HepG2 (cell line): ENCODE results near the gene LMCD1. TPM values are rescaled to one million over a fixed set of nuclear protein-coding genes. Genes with fewer than 3 reads are reported as not detected.
A peak's percentile ranks its signal among the peaks of the same experiment; 100 is the strongest.

ENCODE experiments used
- ATAC-seq: fragments of 200-7000 bp; cut with Tn5 transposase; 3 replicates; pipeline ENCODE4 v1.9.1; 2020; ENCODE audit warnings: mild to moderate bottlenecking, moderate library complexity
- BruUV-seq: library from RNA; stranded (reverse); fragments of 400-500 nt; replicated peaks from 2 replicates; lab custom pipeline; 2021; lab: Mats Ljungman, UMichigan
- CTCF ChIA-PET: fragments of 300-600 bp; formaldehyde crosslinking; extraction: SDS; loops from one replicate; lab custom pipeline; 2021; ENCODE audit warnings: low total read pairs, inconsistent platforms, low intra/inter-chr PET ratio; lab: Yijun Ruan, JAX
- POLR2A ChIA-PET: fragments of 350-600 bp; sonication (Branson Sonifier 250); formaldehyde crosslinking; loops from one replicate; lab custom pipeline; 2020; ENCODE audit warnings: antibody characterized with exemption, inconsistent platforms; lab: Yijun Ruan, JAX
- DNase-seq: peaks from one replicate; pipeline ENCODE4 v3.0.0-alpha.2; 2015; ENCODE audit warnings: low spot score
- FAIRE-seq: peaks from 3 replicates; lab custom pipeline; 2011; peaks lifted over from hg19 to GRCh38; lab: Jason Lieb, UNC
- H2AFZ ChIP-seq: one replicate; pipeline ENCODE4 v1.6.1; 2011; ENCODE audit warnings: low read length, inconsistent platforms
- H3K27ac ChIP-seq: fragments of 300-600 bp; 3 replicates; pipeline ENCODE4 v1.8.0; 2011; ENCODE audit warnings: mixed run types, mild to moderate bottlenecking, mixed read lengths, low read length, inconsistent platforms; ENCODE audit not compliant: insufficient read depth; ENCODE audit errors: extremely low read length
- H3K27me3 ChIP-seq, 2 experiments: fragments of 200-600 bp in 1 of 2; 2 replicates in 1 of 2; 3 replicates in 1 of 2; pipeline versions ENCODE4 v1.6.0 to v1.8.0; 2011; ENCODE audit warnings: low read length in 2 of 2, mild to moderate bottlenecking in 2 of 2, moderate library complexity in 2 of 2, inconsistent platforms in 1 of 2; ENCODE audit not compliant: insufficient read depth in 2 of 2, control insufficient read depth in 1 of 2
- H3K36me3 ChIP-seq, 2 experiments: fragments of 200-600 bp in 1 of 2; replicated peaks in 1 of 2; 2 replicates in 1 of 2; 3 replicates in 1 of 2; pipeline versions ENCODE4 v1.5.1 to v1.8.0; 2011; ENCODE audit warnings: low read length in 2 of 2, inconsistent platforms in 1 of 2; ENCODE audit not compliant: insufficient read depth in 2 of 2, control insufficient read depth in 1 of 2
- H3K4me1 ChIP-seq: 2 replicates; pipeline ENCODE4 v1.5.1; 2012; ENCODE audit warnings: low read length, inconsistent platforms; ENCODE audit not compliant: insufficient read depth
- H3K4me2 ChIP-seq: 2 replicates; pipeline ENCODE4 v1.6.0; 2011; ENCODE audit warnings: low read depth, low read length, inconsistent platforms
- H3K4me3 ChIP-seq, 3 experiments: fragments of 200-600 bp in 1 of 3; sonication (generic), shearing (Covaris generic) in 1 of 3; replicated peaks in 1 of 3; 2 replicates each; pipeline ENCODE4 v1.5.1; 2011 to 2016; ENCODE audit warnings: low read length in 3 of 3, inconsistent platforms in 2 of 3, low read depth in 2 of 3, mild to moderate bottlenecking in 2 of 3, control low read depth in 1 of 3, mixed read lengths in 1 of 3; ENCODE audit not compliant: insufficient read depth in 1 of 3
- H3K79me2 ChIP-seq: one replicate; pipeline ENCODE4 v1.6.1; 2011; ENCODE audit warnings: low read length, inconsistent platforms; ENCODE audit not compliant: insufficient read depth
- H3K9ac ChIP-seq: 2 replicates; pipeline ENCODE4 v1.6.0; 2011; ENCODE audit warnings: mild to moderate bottlenecking, low read depth, low read length, inconsistent platforms; ENCODE audit not compliant: insufficient read depth
- H3K9me3 ChIP-seq: 2 replicates; pipeline ENCODE4 v1.5.1; 2012; ENCODE audit warnings: mild to moderate bottlenecking, low read length
- H4K20me1 ChIP-seq: 2 replicates; pipeline ENCODE4 v1.6.0; 2011; ENCODE audit warnings: inconsistent platforms, mild to moderate bottlenecking, low read length, moderate library complexity; ENCODE audit not compliant: insufficient read depth
- EHMT2 ChIP-seq: fragments of 200-600 bp; sonication (generic); IDR thresholded peaks from 2 replicates; pipeline ENCODE4 v1.7.0; 2017; ENCODE audit warnings: antibody characterized with exemption, low read depth, low read length, borderline replicate concordance
- FOXA3 ChIP-seq: IDR thresholded peaks from 2 replicates; pipeline ENCODE4 v1.6.1; 2016; ENCODE audit warnings: missing genetic modification reagents, missing compliant biosample characterization
- GMEB2 ChIP-seq: IDR thresholded peaks from 2 replicates; pipeline ENCODE4 v1.6.1; 2016; ENCODE audit warnings: missing biosample characterization, missing genetic modification reagents, low read depth
- MXD4 ChIP-seq: IDR thresholded peaks from 2 replicates; pipeline ENCODE4 v1.6.1; 2016; ENCODE audit warnings: mild to moderate bottlenecking, missing biosample characterization, missing genetic modification reagents
- NAIF1 ChIP-seq: sonication (generic); formaldehyde crosslinking; IDR thresholded peaks from 2 replicates; pipeline ENCODE4 v1.5.0; 2020; ENCODE audit warnings: mild to moderate bottlenecking, missing genetic modification reagents, borderline replicate concordance
- SNRNP70 ChIP-seq: fragments of 200-400 bp; formaldehyde crosslinking; IDR thresholded peaks from 2 replicates; pipeline ENCODE4 v1.6.1; 2017; ENCODE audit warnings: mild to moderate bottlenecking, low read depth, low read length, moderate library complexity
- ZBTB25 ChIP-seq: IDR thresholded peaks from 2 replicates; pipeline ENCODE4 v1.6.1; 2018; ENCODE audit warnings: missing genetic modification reagents
- ZFP62 ChIP-seq: sonication (generic); formaldehyde crosslinking; IDR thresholded peaks from 2 replicates; pipeline ENCODE4 v1.4.0; 2020; ENCODE audit warnings: missing genetic modification reagents
- ZMYM4 ChIP-seq: sonication (generic); formaldehyde crosslinking; IDR thresholded peaks from 2 replicates; pipeline ENCODE4 v1.8.1; 2023; ENCODE audit warnings: mild to moderate bottlenecking, missing genetic modification reagents
- ZNF17 ChIP-seq: sonication (generic); formaldehyde crosslinking; IDR thresholded peaks from 2 replicates; pipeline ENCODE4 v1.5.0; 2020; ENCODE audit warnings: mild to moderate bottlenecking, missing genetic modification reagents
- ZNF484 ChIP-seq: sonication (generic); formaldehyde crosslinking; IDR thresholded peaks from 2 replicates; pipeline ENCODE4 v1.5.1; 2020; ENCODE audit warnings: mild to moderate bottlenecking, low read depth, missing genetic modification reagents, borderline replicate concordance
- ZNF614 ChIP-seq: IDR thresholded peaks from 2 replicates; pipeline ENCODE4 v1.6.1; 2018; ENCODE audit warnings: missing biosample characterization, missing genetic modification reagents, inconsistent platforms, borderline replicate concordance
- WGBS: methylation state at CpG from one replicate; pipeline ENCODE4 v1.1.6; 2017; ENCODE audit warnings: low lambda C conversion rate; 5-methylcytosine and 5-hydroxymethylcytosine counted together
- in situ Hi-C: cut with HindIII; loops from 2 replicates; pipeline ENCODE4 v1.10.0; 2017; ENCODE audit warnings: low pct_unique_long_range_greater_than_20kb; ENCODE audit not compliant: extremely low pct_ligation_motif_present
- intact Hi-C: fragments of 100-400 bp; cut with micrococcal nuclease; formaldehyde crosslinking; loops from one replicate; pipeline ENCODE4 v1.10.0; 2022; ENCODE audit not compliant: unreplicated experiment
- polyA plus RNA-seq, 8 experiments: library from polyadenylated mRNA; depleted of rRNA in 3 of 8; stranded (reverse) in 7 of 8; unstranded in 1 of 8; fragments of >200 nt; fragmentation: Illumina TruSeq in 4 of 8; extraction: Trizol in 4 of 8; gene quantifications; 2 replicates each; pipeline versions ENCODE4 v1.2.1 to v1.2.3, GENCODE V29; 2011 to 2016; ENCODE audit warnings: low read depth in 4 of 8, missing spikeins in 1 of 8, mixed read lengths in 1 of 8; ENCODE audit not compliant: insufficient read depth in 1 of 8
- total RNA-seq, 5 experiments: library from RNA; depleted of rRNA; stranded (reverse); fragments of >200 nt; fragmentation: Illumina TruSeq; extraction: Trizol; gene quantifications; 2 replicates each; pipeline ENCODE4 v1.2.3, GENCODE V29; 2016; ENCODE audit warnings: low read depth in 1 of 5
- TF ChIP-seq, protein P1 (sequence below): sonication (generic); formaldehyde crosslinking; IDR thresholded peaks from 2 replicates; pipeline ENCODE4 v1.4.0; 2020; ENCODE audit warnings: mild to moderate bottlenecking, missing genetic modification reagents
- TF ChIP-seq, protein P2 (sequence below): sonication (generic); formaldehyde crosslinking; IDR thresholded peaks from 2 replicates; pipeline ENCODE4 v1.4.0; 2020; ENCODE audit warnings: missing genetic modification reagents

Gene LMCD1
- total and polyA plus RNA-seq, 2 of the 13 experiments (the other 11 are each of a cell fraction or from before 2014, with no cell fraction given), result 6.2 to 7.1 TPM

DNA sequence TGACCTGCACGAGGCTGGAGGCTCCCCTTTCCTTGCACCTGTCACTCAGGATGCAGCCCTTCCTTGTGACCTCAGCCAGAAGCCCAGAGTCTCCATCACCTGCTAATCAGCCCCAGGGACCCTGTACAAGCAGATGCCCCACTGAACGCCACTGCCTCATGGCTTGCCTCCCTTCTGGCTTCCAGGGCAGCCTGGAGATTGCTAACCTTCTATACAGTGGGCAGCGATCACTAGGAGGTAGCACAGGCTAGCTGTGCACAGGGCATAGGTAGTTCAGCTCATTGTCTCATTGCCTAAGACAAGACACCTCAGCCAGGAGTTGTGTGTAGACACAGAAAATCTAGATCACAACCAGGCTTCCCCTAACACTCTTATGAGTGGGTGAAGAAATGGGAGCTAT lies 93.6 kb downstream of the LMCD1 start (continued):
- TF ChIP-seq ZNF614 (no peak), ZNF484 (CRISPR knock-in tag) (no peak), FOXA3 (CRISPR knock-in tag) (no peak), ZFP62 (CRISPR knock-in tag) (no peak), ZNF17 (no peak), MXD4 (CRISPR knock-in tag) (no peak), EHMT2 (no peak)
- TF ChIP-seq, protein P1, sequence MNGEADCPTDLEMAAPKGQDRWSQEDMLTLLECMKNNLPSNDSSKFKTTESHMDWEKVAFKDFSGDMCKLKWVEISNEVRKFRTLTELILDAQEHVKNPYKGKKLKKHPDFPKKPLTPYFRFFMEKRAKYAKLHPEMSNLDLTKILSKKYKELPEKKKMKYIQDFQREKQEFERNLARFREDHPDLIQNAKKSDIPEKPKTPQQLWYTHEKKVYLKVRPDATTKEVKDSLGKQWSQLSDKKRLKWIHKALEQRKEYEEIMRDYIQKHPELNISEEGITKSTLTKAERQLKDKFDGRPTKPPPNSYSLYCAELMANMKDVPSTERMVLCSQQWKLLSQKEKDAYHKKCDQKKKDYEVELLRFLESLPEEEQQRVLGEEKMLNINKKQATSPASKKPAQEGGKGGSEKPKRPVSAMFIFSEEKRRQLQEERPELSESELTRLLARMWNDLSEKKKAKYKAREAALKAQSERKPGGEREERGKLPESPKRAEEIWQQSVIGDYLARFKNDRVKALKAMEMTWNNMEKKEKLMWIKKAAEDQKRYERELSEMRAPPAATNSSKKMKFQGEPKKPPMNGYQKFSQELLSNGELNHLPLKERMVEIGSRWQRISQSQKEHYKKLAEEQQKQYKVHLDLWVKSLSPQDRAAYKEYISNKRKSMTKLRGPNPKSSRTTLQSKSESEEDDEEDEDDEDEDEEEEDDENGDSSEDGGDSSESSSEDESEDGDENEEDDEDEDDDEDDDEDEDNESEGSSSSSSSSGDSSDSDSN (CRISPR knock-in tag), result no peak

GRCh38 chr3:8595695-8596115 lies 94.1 kb downstream of the LMCD1 start:
- WGBS, result 41% methylated on average over 9 of the region's 9 CpGs
- Histone ChIP-seq H3K4me1 (peaks cover 7% of the 10 kb centered on the region), H3K4me3 (no peak overlapping the region), H3K4me2 (no peak overlapping the region), H4K20me1 (no peaks in the 10 kb centered on the region), H3K36me3 (no peaks in the 10 kb centered on the region), H3K79me2 (no peaks in the 10 kb centered on the region), H3K9me3 (no peaks in the 10 kb centered on the region), H2AFZ (no peak overlapping the region), H3K27ac (no peak overlapping the region), H3K27me3 (peaks cover 3 to 7% of the 10 kb centered on the region in 2 experiments; a peak in 3 of 5 replicates), H3K9ac (no peak overlapping the region)
- ChIA-PET POLR2A (no interaction called here), CTCF (no interaction called here)
- BruUV-seq, result no TSS peak
- intact Hi-C loops (no loop called here), in situ Hi-C loops (no loop called here)
- TF ChIP-seq ZBTB25 (CRISPR knock-in tag), result no peak
- TF ChIP-seq ZMYM4 (CRISPR knock-in tag), result no peak
- no peak for TF ChIP-seq NAIF1
- no peak for TF ChIP-seq SNRNP70
- TF ChIP-seq, protein P2, sequence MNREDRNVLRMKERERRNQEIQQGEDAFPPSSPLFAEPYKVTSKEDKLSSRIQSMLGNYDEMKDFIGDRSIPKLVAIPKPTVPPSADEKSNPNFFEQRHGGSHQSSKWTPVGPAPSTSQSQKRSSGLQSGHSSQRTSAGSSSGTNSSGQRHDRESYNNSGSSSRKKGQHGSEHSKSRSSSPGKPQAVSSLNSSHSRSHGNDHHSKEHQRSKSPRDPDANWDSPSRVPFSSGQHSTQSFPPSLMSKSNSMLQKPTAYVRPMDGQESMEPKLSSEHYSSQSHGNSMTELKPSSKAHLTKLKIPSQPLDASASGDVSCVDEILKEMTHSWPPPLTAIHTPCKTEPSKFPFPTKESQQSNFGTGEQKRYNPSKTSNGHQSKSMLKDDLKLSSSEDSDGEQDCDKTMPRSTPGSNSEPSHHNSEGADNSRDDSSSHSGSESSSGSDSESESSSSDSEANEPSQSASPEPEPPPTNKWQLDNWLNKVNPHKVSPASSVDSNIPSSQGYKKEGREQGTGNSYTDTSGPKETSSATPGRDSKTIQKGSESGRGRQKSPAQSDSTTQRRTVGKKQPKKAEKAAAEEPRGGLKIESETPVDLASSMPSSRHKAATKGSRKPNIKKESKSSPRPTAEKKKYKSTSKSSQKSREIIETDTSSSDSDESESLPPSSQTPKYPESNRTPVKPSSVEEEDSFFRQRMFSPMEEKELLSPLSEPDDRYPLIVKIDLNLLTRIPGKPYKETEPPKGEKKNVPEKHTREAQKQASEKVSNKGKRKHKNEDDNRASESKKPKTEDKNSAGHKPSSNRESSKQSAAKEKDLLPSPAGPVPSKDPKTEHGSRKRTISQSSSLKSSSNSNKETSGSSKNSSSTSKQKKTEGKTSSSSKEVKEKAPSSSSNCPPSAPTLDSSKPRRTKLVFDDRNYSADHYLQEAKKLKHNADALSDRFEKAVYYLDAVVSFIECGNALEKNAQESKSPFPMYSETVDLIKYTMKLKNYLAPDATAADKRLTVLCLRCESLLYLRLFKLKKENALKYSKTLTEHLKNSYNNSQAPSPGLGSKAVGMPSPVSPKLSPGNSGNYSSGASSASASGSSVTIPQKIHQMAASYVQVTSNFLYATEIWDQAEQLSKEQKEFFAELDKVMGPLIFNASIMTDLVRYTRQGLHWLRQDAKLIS, result no peak
- no peak for TF ChIP-seq GMEB2 (CRISPR knock-in tag)
- 0 out of 3 replicates have a peak, but pooled peaks have one; percentile 30 for ATAC-seq
- FAIRE-seq, result no peak
- DNase-seq, result no peak
